Measurements from ENCODE around the gene PGK2.

The PGK2 gene

GRCh38 chr6:49787176-49787575, at the start of gene PGK2:
PGK2 (minus strand) TSS chr6:49787285; CDS start chr6:49787187, 98 bp downstream.
- H3K4me3 ChIP-seq = no peak within 1 kb of the TSS
- no peak within 1 kb of the TSS for H3K27ac ChIP-seq
- no peak for DNase-seq (ENCODE audit: low spot score)
- TF ChIP-seq CTCF (IDR thresholded peaks at IDR 0.05) = no peak

GRCh38 chr6:49835140-49835539, 48.1 kb upstream of the PGK2 start:
- Histone ChIP-seq H3K4me3 (no peak overlapping the region), H3K27ac (no peak overlapping the region)
- TF ChIP-seq CTCF (IDR thresholded peaks at IDR 0.05) = no peak
- DNase-seq (ENCODE audit: low spot score) = no peak

GRCh38 chr6:49833386-49833785, 46.3 kb upstream of the PGK2 start:
- no peak for TF ChIP-seq CTCF (IDR thresholded peaks at IDR 0.05)
- no peak overlapping the region for H3K4me3 ChIP-seq
- no peak overlapping the region for H3K27ac ChIP-seq
- no peak for DNase-seq (ENCODE audit: low spot score)

- H3K4me3 ChIP-seq = no peak overlapping the region
- TF ChIP-seq CTCF (IDR thresholded peaks at IDR 0.05) = no peak
- no peak overlapping the region for H3K27ac ChIP-seq
- no peak for DNase-seq (ENCODE audit: low spot score)
Measured at GRCh38 chr6:49826743-49827406, 39.8 kb upstream of the PGK2 start.

GRCh38 chr6:49815166-49815565, 28.1 kb upstream of the PGK2 start:
- DNase-seq (ENCODE audit: low spot score) = no peak
- H3K4me3 ChIP-seq = no peak overlapping the region
- no peak for TF ChIP-seq CTCF (IDR thresholded peaks at IDR 0.05)
- no peak overlapping the region for H3K27ac ChIP-seq

- TF ChIP-seq CTCF (IDR thresholded peaks at IDR 0.05) = no peak
- Histone ChIP-seq H3K4me3 (no peak overlapping the region), H3K27ac (no peak overlapping the region)
- DNase-seq (ENCODE audit: low spot score) = no peak
Measured at GRCh38 chr6:49813248-49813647, 26.2 kb upstream of the PGK2 start.

- no peak for DNase-seq (ENCODE audit: low spot score)
- Histone ChIP-seq H3K27ac (no peak overlapping the region), H3K4me3 (no peak overlapping the region)
- TF ChIP-seq CTCF (IDR thresholded peaks at IDR 0.05) = no peak
Measured at GRCh38 chr6:49806145-49806544, 19.1 kb upstream of the PGK2 start.
